Large intestine (tissue), 3 donors: ENCODE results near the gene DVL3. TPM values are rescaled to one million over a fixed set of nuclear protein-coding genes. Genes with fewer than 3 reads are reported as not detected.

Experiments used
- DNase-seq, 2 donors: peaks; one replicate each; pipeline versions ENCODE4 v3.0.0 to v3.0.0-alpha.2; 2013
- H3K27ac ChIP-seq: one replicate; pipeline ENCODE4 v1.5.1; 2013; ENCODE audit warnings: low read length
- H3K27me3 ChIP-seq: 2 replicates; pipeline ENCODE4 v1.6.1; 2013; ENCODE audit warnings: low read length; ENCODE audit not compliant: control insufficient read depth, insufficient read depth
- H3K36me3 ChIP-seq: 2 replicates; pipeline ENCODE4 v1.6.1; 2013; ENCODE audit warnings: low read length; ENCODE audit not compliant: control insufficient read depth, insufficient read depth
- H3K4me1 ChIP-seq: one replicate; pipeline ENCODE4 v1.6.1; 2013; ENCODE audit warnings: low read length; ENCODE audit not compliant: control insufficient read depth, insufficient read depth
- H3K4me3 ChIP-seq: one replicate; pipeline ENCODE4 v1.5.1; 2013; ENCODE audit warnings: low read length
- H3K9me3 ChIP-seq: one replicate; pipeline ENCODE4 v1.6.1; 2013; ENCODE audit warnings: mild to moderate bottlenecking, low read depth, low read length, moderate library complexity; ENCODE audit not compliant: control insufficient read depth
- WGBS: methylation state at CpG from one replicate; pipeline ENCODE4 v1.1.5; 2013; ENCODE audit warnings: low lambda C conversion rate; ENCODE audit not compliant: insufficient coverage; 5-methylcytosine and 5-hydroxymethylcytosine counted together
- polyA plus RNA-seq: library from polyadenylated mRNA; unstranded; fragments of 120-200 nt; gene quantifications from one replicate; pipeline ENCODE4 v1.2.1, GENCODE V29; 2013

DVL3 gene
- polyA plus RNA-seq, 1 donor, result 81.0 TPM

GRCh38 chr3:184166671-184167070, 11.5 kb downstream of the DVL3 start:
- H3K4me3 ChIP-seq, result no peak overlapping the region
- no CpG with 5 or more reads among the region's 6 CpGs for WGBS
- H3K4me1 ChIP-seq, result no peaks in the 10 kb centered on the region
- no peak overlapping the region for H3K27ac ChIP-seq
- no peaks in the 10 kb centered on the region for H3K27me3 ChIP-seq
- peaks cover 88% of the 10 kb centered on the region for H3K36me3 ChIP-seq
- H3K9me3 ChIP-seq, result no peaks in the 10 kb centered on the region
- DNase-seq, result no peak

- Histone ChIP-seq H3K27ac (no peak overlapping the region), H3K4me3 (no peak overlapping the region), H3K27me3 (no peaks in the 10 kb centered on the region), H3K36me3 (peaks cover 93% of the 10 kb centered on the region), H3K9me3 (no peaks in the 10 kb centered on the region), H3K4me1 (no peaks in the 10 kb centered on the region)
- no peak for DNase-seq
- WGBS, result no CpG with 5 or more reads among the region's 8 CpGs
Observed at GRCh38 chr3:184167786-184168185, 12.6 kb downstream of the DVL3 start.

GRCh38 chr3:184168363-184169120, 13.4 kb downstream of the DVL3 start:
- WGBS, result no CpG with 5 or more reads among the region's 9 CpGs
- Histone ChIP-seq H3K27me3 (no peaks in the 10 kb centered on the region), H3K4me3 (no peak overlapping the region), H3K36me3 (peaks cover 87% of the 10 kb centered on the region), H3K4me1 (no peaks in the 10 kb centered on the region), H3K9me3 (no peaks in the 10 kb centered on the region), H3K27ac (no peak overlapping the region)
- no peak for DNase-seq

- no peak overlapping the region for H3K27ac ChIP-seq
- no CpG with 5 or more reads among the region's 66 CpGs for WGBS
- H3K27me3 ChIP-seq, result no peaks in the 10 kb centered on the region
- no peaks in the 10 kb centered on the region for H3K9me3 ChIP-seq
- no peak overlapping the region for H3K4me3 ChIP-seq
- no peaks in the 10 kb centered on the region for H3K4me1 ChIP-seq
- no peak for DNase-seq
- peaks cover 70% of the 10 kb centered on the region for H3K36me3 ChIP-seq
Observed at GRCh38 chr3:184169896-184170875, 15.0 kb downstream of the DVL3 start.

GRCh38 chr3:184171562-184171961, 16.4 kb downstream of the DVL3 start:
- Histone ChIP-seq H3K36me3 (peaks cover 57% of the 10 kb centered on the region), H3K4me1 (peaks cover 7% of the 10 kb centered on the region), H3K9me3 (no peaks in the 10 kb centered on the region), H3K27me3 (no peaks in the 10 kb centered on the region), H3K27ac (no peak overlapping the region), H3K4me3 (no peak overlapping the region)
- no CpG with 5 or more reads among the region's 9 CpGs for WGBS
- no peak for DNase-seq

- DNase-seq, result no peak
- H3K36me3 ChIP-seq, result peaks cover 55% of the 10 kb centered on the region
- H3K4me3 ChIP-seq, result no peak overlapping the region
- H3K9me3 ChIP-seq, result no peaks in the 10 kb centered on the region
- H3K4me1 ChIP-seq, result peaks cover 20% of the 10 kb centered on the region
- H3K27ac ChIP-seq, result no peak overlapping the region
- no peaks in the 10 kb centered on the region for H3K27me3 ChIP-seq
- WGBS, result 100% methylated on average over 2 of the region's 5 CpGs
Observed at GRCh38 chr3:184172681-184173373, 17.6 kb downstream of the DVL3 start.

- DNase-seq, result no peak
- 100% methylated on average over 1 of the region's 2 CpGs for WGBS
- H3K4me1 ChIP-seq, result peaks cover 25% of the 10 kb centered on the region
- no peaks in the 10 kb centered on the region for H3K27me3 ChIP-seq
- no peak overlapping the region for H3K4me3 ChIP-seq
- H3K27ac ChIP-seq, result no peak overlapping the region
- peaks cover 55% of the 10 kb centered on the region for H3K36me3 ChIP-seq
- H3K9me3 ChIP-seq, result no peaks in the 10 kb centered on the region
Observed at GRCh38 chr3:184173374-184173722, 18.2 kb downstream of the DVL3 start.

- Histone ChIP-seq H3K4me1 (peaks cover 32% of the 10 kb centered on the region), H3K9me3 (no peaks in the 10 kb centered on the region), H3K36me3 (peaks cover 55% of the 10 kb centered on the region), H3K27ac (no peak overlapping the region), H3K4me3 (no peak overlapping the region), H3K27me3 (no peaks in the 10 kb centered on the region)
- no peak for DNase-seq
- WGBS, result 0% methylated on average over 1 of the region's 4 CpGs
Observed at GRCh38 chr3:184174284-184174645, 19.1 kb downstream of the DVL3 start.

- 0% methylated on average over 2 of the region's 73 CpGs for WGBS
- peak; percentile 99 for DNase-seq
- Histone ChIP-seq H3K4me3 (peak within 1 kb of the TSS; percentile 99), H3K27me3 (no peaks in the 10 kb centered on the region), H3K9me3 (no peaks in the 10 kb centered on the region), H3K36me3 (peaks cover 56% of the 10 kb centered on the region), H3K4me1 (peaks cover 32% of the 10 kb centered on the region), H3K27ac (peak within 1 kb of the TSS; percentile 92)
Observed at GRCh38 chr3:184174646-184175492, 19.7 kb downstream of the DVL3 start, which contains the start of gene AP2M1. Gene AP2M1, plus strand, starts transcription at chr3:184174855. Its CDS starts 2,139 bp downstream, at chr3:184176994.
